AG09309 (cell line): Measurements from ENCODE around the gene RGS1.
A peak's percentile ranks its signal among the peaks of the same experiment; 100 is the strongest.

Experiments
- DNase-seq: peaks from one replicate; pipeline ENCODE4 v3.0.0-alpha.2; 2010; ENCODE audit warnings: low read depth
- H3K4me3 ChIP-seq: 2 replicates; pipeline ENCODE4 v1.5.1; 2011; ENCODE audit warnings: mild to moderate bottlenecking, low read depth, low read length, moderate library complexity; ENCODE audit not compliant: control insufficient read depth
- CTCF ChIP-seq: IDR thresholded peaks from 2 replicates; pipeline ENCODE4 v1.5.1; 2011; ENCODE audit warnings: mild to moderate bottlenecking, low read depth, low read length, inconsistent platforms; ENCODE audit not compliant: insufficient read depth, control insufficient read depth; ENCODE audit errors: missing control alignments

The RGS1 gene

GRCh38 chr1:192576190-192577144 is 894 bp downstream of the RGS1 start:
- no peak for DNase-seq
- H3K4me3 ChIP-seq, result no peak overlapping the region
- TF ChIP-seq CTCF, result no peak

GRCh38 chr1:192577145-192578140 is 1.9 kb downstream of the RGS1 start:
- no peak for DNase-seq
- no peak for TF ChIP-seq CTCF
- H3K4me3 ChIP-seq, result no peak overlapping the region

- H3K4me3 ChIP-seq, result no peak overlapping the region
- no peak for TF ChIP-seq CTCF
- no peak for DNase-seq
Observed at GRCh38 chr1:192578144-192578909, 2.8 kb downstream of the RGS1 start.

GRCh38 chr1:192579010-192579738 is 3.6 kb downstream of the RGS1 start:
- H3K4me3 ChIP-seq, result no peak overlapping the region
- no peak for TF ChIP-seq CTCF

GRCh38 chr1:192580351-192580962 is 4.9 kb downstream of the RGS1 start:
- DNase-seq, result no peak
- peak; percentile 75 for TF ChIP-seq CTCF
- no peak overlapping the region for H3K4me3 ChIP-seq

More at GRCh38 chr1:192579010-192579738, 3.6 kb downstream of the RGS1 start:
- no peak for DNase-seq
